Lung (tissue), 12 donors: Measurements from ENCODE around the gene ADAT1. TPM values are rescaled to one million over a fixed set of nuclear protein-coding genes. Genes with fewer than 3 reads are reported as not detected.

Source experiments
- ATAC-seq: fragments of 200-7000 bp; cut with Tn5 transposase; one replicate; pipeline ENCODE4 v1.9.1; 2020; ENCODE audit warnings: moderate number of reproducible peaks; ENCODE audit not compliant: insufficient read depth, low FRiP score
- DNase-seq, 3 donors: peaks; one replicate each; pipeline ENCODE4 v3.0.0-alpha.2; 2013 to 2017
- H3K27ac ChIP-seq, 2 donors: one replicate each; pipeline ENCODE4 v1.5.1; 2013; ENCODE audit warnings: mild to moderate bottlenecking in 2 of 2, moderate library complexity in 2 of 2, control low read depth in 1 of 2, inconsistent platforms in 1 of 2, low read depth in 1 of 2, low read length in 1 of 2
- H3K27me3 ChIP-seq, 3 donors: one replicate each; pipeline ENCODE4 v1.5.1; 2013; ENCODE audit warnings: low read length in 2 of 3; ENCODE audit not compliant: control insufficient read depth in 3 of 3, insufficient read depth in 3 of 3
- H3K36me3 ChIP-seq, 4 donors: one replicate each; pipeline ENCODE4 v1.5.1; 2013; ENCODE audit warnings: low read length in 4 of 4, mild to moderate bottlenecking in 1 of 4, moderate library complexity in 1 of 4; ENCODE audit not compliant: control insufficient read depth in 4 of 4, insufficient read depth in 4 of 4
- H3K4me1 ChIP-seq, 5 donors: one replicate each; pipeline ENCODE4 v1.5.1; 2013; ENCODE audit warnings: low read length in 5 of 5, mild to moderate bottlenecking in 2 of 5, moderate library complexity in 1 of 5; ENCODE audit not compliant: control insufficient read depth in 5 of 5, insufficient read depth in 5 of 5
- H3K4me3 ChIP-seq: one replicate; pipeline ENCODE4 v1.5.1; 2013; ENCODE audit warnings: mild to moderate bottlenecking, control low read depth, moderate library complexity
- H3K9ac ChIP-seq, 2 donors: one replicate each; pipeline ENCODE4 v1.5.1; 2013; ENCODE audit warnings: low read length in 2 of 2, control low read depth in 1 of 2; ENCODE audit not compliant: insufficient read depth in 1 of 2
- H3K9me3 ChIP-seq, 4 donors: one replicate each; pipeline ENCODE4 v1.5.1; 2013; ENCODE audit warnings: low read length in 3 of 4, mild to moderate bottlenecking in 1 of 4, moderate library complexity in 1 of 4; ENCODE audit not compliant: control insufficient read depth in 4 of 4, insufficient read depth in 3 of 4
- WGBS, 2 donors: extraction: QIAGEN DNeasy Blood & Tissue Kit; methylation state at CpG; one replicate each; pipeline ENCODE4 v1.1.7; 2013; 5-methylcytosine and 5-hydroxymethylcytosine counted together
- polyA plus RNA-seq, 2 donors: library from polyadenylated mRNA; stranded (reverse); fragments of 200-250 nt; gene quantifications; one replicate each; pipeline ENCODE4 v1.2.1, GENCODE V29; 2013
- total RNA-seq, 2 donors: library from RNA; depleted of rRNA in 1 of 2; stranded (reverse); fragments of >200 nt in 1 of 2; gene quantifications; one replicate each; pipeline ENCODE4 v1.2.1, GENCODE V29; 2014 to 2021
- TF ChIP-seq, protein P1 (sequence below): IDR thresholded peaks from 2 replicates; pipeline ENCODE4 v1.5.1; 2012; ENCODE audit warnings: mild to moderate bottlenecking; ENCODE audit errors: control extremely low read depth, extremely low read depth
- donor health status: control.
- donor health status: control.
- donor health status: Bipolar disorder and iron deficiency.
- donor health status: healthy.
- donor health status: DM: yes; HTN: yes; CAD: no.

The ADAT1 gene
- total and polyA plus RNA-seq, 4 donors: 14.2 to 52.6 (median 39.3) TPM

DNA sequence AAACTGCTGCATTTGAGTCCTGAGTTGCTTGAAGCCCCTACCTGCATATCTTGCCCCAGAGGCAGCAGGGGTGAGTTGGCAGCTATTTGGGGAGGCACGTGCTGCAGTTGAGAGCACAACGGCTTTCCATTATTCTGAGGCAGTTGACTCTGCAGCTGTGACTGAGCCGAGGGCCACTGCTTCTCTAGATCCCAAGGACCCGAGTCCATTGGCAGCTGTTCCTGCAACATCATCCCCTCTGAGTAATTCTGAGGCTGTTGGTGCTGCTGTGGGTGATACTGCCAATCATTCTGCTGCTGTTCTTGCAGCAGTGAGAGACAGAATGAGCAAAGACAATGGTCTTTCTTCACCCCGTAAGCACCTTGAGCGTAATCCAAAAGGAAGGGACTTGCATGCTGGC is 37.2 kb upstream of the ADAT1 start:
- Histone ChIP-seq H3K4me1 (peaks cover 0 to 8% (median 0%) of the 10 kb centered on the region in 5 donors), H3K4me3 (no peak overlapping the region), H3K27me3 (no peaks in the 10 kb centered on the region), H3K36me3 (peaks cover 22 to 30% (median 27%) of the 10 kb centered on the region in 4 donors), H3K9ac (no peak overlapping the region), H3K27ac (no peak overlapping the region), H3K9me3 (no peaks in the 10 kb centered on the region)
- ATAC-seq (no peak), DNase-seq (no peak)
- TF ChIP-seq, protein P1, sequence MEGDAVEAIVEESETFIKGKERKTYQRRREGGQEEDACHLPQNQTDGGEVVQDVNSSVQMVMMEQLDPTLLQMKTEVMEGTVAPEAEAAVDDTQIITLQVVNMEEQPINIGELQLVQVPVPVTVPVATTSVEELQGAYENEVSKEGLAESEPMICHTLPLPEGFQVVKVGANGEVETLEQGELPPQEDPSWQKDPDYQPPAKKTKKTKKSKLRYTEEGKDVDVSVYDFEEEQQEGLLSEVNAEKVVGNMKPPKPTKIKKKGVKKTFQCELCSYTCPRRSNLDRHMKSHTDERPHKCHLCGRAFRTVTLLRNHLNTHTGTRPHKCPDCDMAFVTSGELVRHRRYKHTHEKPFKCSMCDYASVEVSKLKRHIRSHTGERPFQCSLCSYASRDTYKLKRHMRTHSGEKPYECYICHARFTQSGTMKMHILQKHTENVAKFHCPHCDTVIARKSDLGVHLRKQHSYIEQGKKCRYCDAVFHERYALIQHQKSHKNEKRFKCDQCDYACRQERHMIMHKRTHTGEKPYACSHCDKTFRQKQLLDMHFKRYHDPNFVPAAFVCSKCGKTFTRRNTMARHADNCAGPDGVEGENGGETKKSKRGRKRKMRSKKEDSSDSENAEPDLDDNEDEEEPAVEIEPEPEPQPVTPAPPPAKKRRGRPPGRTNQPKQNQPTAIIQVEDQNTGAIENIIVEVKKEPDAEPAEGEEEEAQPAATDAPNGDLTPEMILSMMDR: no peak
- WGBS, 2 donors: 94 to 97% methylated on average over 6 of the region's 6 CpGs

DNA sequence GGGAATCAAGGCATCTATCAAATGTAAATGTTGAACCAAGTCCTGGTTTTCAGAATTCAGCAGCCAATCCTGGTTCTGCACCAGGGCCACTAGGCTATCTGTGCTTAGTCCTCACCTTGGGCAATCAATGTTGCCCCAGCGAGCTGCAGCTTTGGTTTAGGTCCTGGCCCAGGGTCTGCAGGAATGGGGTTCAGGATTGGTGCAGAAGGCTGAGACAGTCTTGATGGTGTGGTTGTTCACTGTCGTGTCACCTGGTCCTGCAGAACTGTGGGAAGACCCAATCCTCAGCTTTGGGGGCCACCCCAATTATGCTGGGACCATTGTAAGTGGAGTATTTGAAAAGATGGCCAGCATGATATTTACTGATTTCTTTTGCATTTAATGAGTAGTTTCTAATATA is 35.1 kb upstream of the ADAT1 start:
- Histone ChIP-seq H3K36me3 (peaks cover 27 to 37% (median 33%) of the 10 kb centered on the region in 4 donors), H3K4me1 (peaks cover 0 to 11% (median 0%) of the 10 kb centered on the region in 5 donors), H3K9ac (no peak overlapping the region), H3K4me3 (no peak overlapping the region), H3K9me3 (no peaks in the 10 kb centered on the region), H3K27ac (no peak overlapping the region), H3K27me3 (no peaks in the 10 kb centered on the region)
- TF ChIP-seq, protein P1: no peak
- no peak for DNase-seq
- WGBS, 2 donors: 94 to 99% methylated on average over 2 of the region's 2 CpGs
- ATAC-seq: no peak

DNA sequence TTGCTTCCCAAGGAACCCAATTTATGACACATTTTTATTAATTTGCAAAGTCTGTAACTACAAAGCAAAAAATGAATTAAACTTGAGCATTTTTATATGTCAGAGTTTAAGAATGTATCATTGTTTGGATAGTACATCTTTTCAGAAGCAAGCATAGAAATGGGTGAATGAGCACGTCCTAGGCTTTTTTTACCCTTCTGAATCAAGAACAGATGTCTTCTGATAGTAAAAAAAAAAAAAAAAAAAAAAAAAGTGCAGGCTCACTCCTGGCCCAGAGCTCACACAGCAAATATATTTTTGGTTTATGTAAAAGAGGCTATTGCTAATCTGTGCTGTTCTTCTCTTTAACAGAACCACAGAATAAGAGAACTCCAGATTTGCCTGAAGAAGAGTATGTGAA is 30.8 kb upstream of the ADAT1 start:
- ATAC-seq (no peak), DNase-seq (no peak)
- TF ChIP-seq, protein P1: no peak
- Histone ChIP-seq H3K4me3 (no peak overlapping the region), H3K9ac (no peak overlapping the region), H3K36me3 (peaks cover 20 to 37% (median 25%) of the 10 kb centered on the region in 4 donors), H3K9me3 (no peaks in the 10 kb centered on the region), H3K27me3 (no peaks in the 10 kb centered on the region), H3K4me1 (peaks cover 0 to 16% (median 9%) of the 10 kb centered on the region in 5 donors), H3K27ac (no peak overlapping the region)
- whole genome bisulfite sequencing, 2 donors: 81 to 84% methylated on average over 1 of the region's 1 CpG
